K562 (cell line): ENCODE measurements around the gene TUBA3C. TPM values are rescaled to one million over a fixed set of nuclear protein-coding genes. Genes with fewer than 3 reads are reported as not detected.

Experiments
- ATAC-seq: fragments of 200-7000 bp; cut with Tn5 transposase; 3 replicates; pipeline ENCODE4 v1.9.1; 2020; ENCODE audit warnings: moderate library complexity
- BruUV-seq: library from RNA; stranded (reverse); fragments of 400-500 nt; replicated peaks from 2 replicates; lab custom pipeline; 2021; lab: Mats Ljungman, UMichigan
- CTCF ChIA-PET: fragments of 300-600 bp; formaldehyde crosslinking; extraction: SDS; loops from one replicate; lab custom pipeline; 2021; ENCODE audit warnings: low intra/inter-chr PET ratio; lab: Yijun Ruan, JAX
- POLR2A ChIA-PET: fragments of 300-600, 350-650 bp; sonication (Branson Sonifier 250); formaldehyde crosslinking; extraction: SDS; loops from one replicate; lab custom pipeline; 2021; ENCODE audit warnings: antibody characterized with exemption, inconsistent platforms; lab: Yijun Ruan, JAX
- DNase-seq, 4 experiments: peaks; one replicate each; pipeline versions ENCODE4 v3.0.0 to v3.0.0-alpha.2; 2011 to 2018; ENCODE audit warnings: low spot score in 3 of 4, mixed read lengths in 3 of 4; ENCODE audit errors: extremely low read depth in 1 of 4
- FAIRE-seq: peaks from 2 replicates; lab custom pipeline; 2011; peaks lifted over from hg19 to GRCh38; lab: Jason Lieb, UNC
- H2AFZ ChIP-seq: 2 replicates; pipeline ENCODE4 v1.6.0; 2011; ENCODE audit warnings: low read depth, low read length, control low read depth, inconsistent platforms
- H3K27ac ChIP-seq: fragments of 200-600 bp; 3 replicates; pipeline ENCODE4 v1.8.0; 2011; ENCODE audit warnings: low read depth, mild to moderate bottlenecking, control low read depth, inconsistent platforms, low read length, moderate library complexity, mixed read lengths; ENCODE audit errors: extremely low read depth
- H3K27me3 ChIP-seq, 2 experiments: fragments of 300-600 bp in 1 of 2; 2 replicates in 1 of 2; 3 replicates in 1 of 2; pipeline versions ENCODE4 v1.6.0 to v1.8.0; 2011; ENCODE audit warnings: inconsistent platforms in 2 of 2, low read length in 2 of 2, mild to moderate bottlenecking in 1 of 2, mixed read lengths in 1 of 2, moderate library complexity in 1 of 2; ENCODE audit not compliant: control insufficient read depth in 2 of 2, insufficient read depth in 2 of 2
- H3K36me3 ChIP-seq: fragments of 300-600 bp; 3 replicates; pipeline ENCODE4 v1.8.0; 2011; ENCODE audit warnings: mild to moderate bottlenecking, low read length, inconsistent platforms; ENCODE audit not compliant: control insufficient read depth, insufficient read depth
- H3K4me1 ChIP-seq, 2 experiments: fragments of 200-600 bp in 1 of 2; replicated peaks in 1 of 2; 2 replicates in 1 of 2; 3 replicates in 1 of 2; pipeline versions ENCODE4 v1.5.1 to v1.8.0; 2011; ENCODE audit warnings: inconsistent platforms in 2 of 2, low read length in 2 of 2, mild to moderate bottlenecking in 1 of 2, mixed read lengths in 1 of 2, moderate library complexity in 1 of 2; ENCODE audit not compliant: control insufficient read depth in 2 of 2, insufficient read depth in 2 of 2
- H3K4me2 ChIP-seq: 2 replicates; pipeline ENCODE4 v1.6.1; 2011; ENCODE audit warnings: low read length, control low read depth, inconsistent platforms, mixed read lengths; ENCODE audit not compliant: insufficient read depth
- H3K4me3 ChIP-seq: fragments of 200-600 bp; sonication (generic), shearing (Covaris generic); 2 replicates; pipeline ENCODE4 v1.5.1; 2016; ENCODE audit warnings: control low read depth, inconsistent platforms
- H3K79me2 ChIP-seq: fragments of 200-600 bp; 3 replicates; pipeline ENCODE4 v1.8.0; 2011; ENCODE audit warnings: low read length, inconsistent platforms; ENCODE audit not compliant: control insufficient read depth, insufficient read depth
- H3K9ac ChIP-seq, 2 experiments: 2 replicates each; pipeline versions ENCODE4 v1.6.0 to v1.6.1; 2011; ENCODE audit warnings: low read depth in 2 of 2, low read length in 2 of 2, control low read depth in 1 of 2, inconsistent platforms in 1 of 2, mild to moderate bottlenecking in 1 of 2, mixed read lengths in 1 of 2; ENCODE audit not compliant: insufficient read depth in 1 of 2
- H3K9me1 ChIP-seq: one replicate; pipeline ENCODE4 v1.6.0; 2011; ENCODE audit warnings: inconsistent platforms, mild to moderate bottlenecking, low read length, moderate library complexity; ENCODE audit not compliant: control insufficient read depth, insufficient read depth
- H3K9me3 ChIP-seq: replicated peaks from 2 replicates; pipeline ENCODE4 v1.5.1; 2011; ENCODE audit warnings: low read depth, low read length, inconsistent platforms; ENCODE audit not compliant: control insufficient read depth, insufficient read depth
- H4K20me1 ChIP-seq: replicated peaks from 2 replicates; pipeline ENCODE4 v1.6.1; 2011; ENCODE audit warnings: low read length, inconsistent platforms, mixed read lengths; ENCODE audit not compliant: control insufficient read depth, insufficient read depth
- DIDO1 ChIP-seq: fragments of 450-650 bp; IDR thresholded peaks from 2 replicates; pipeline ENCODE4 v1.6.1; 2016; ENCODE audit warnings: low read depth, missing biosample characterization, missing genetic modification characterization
- MXI1 ChIP-seq: IDR thresholded peaks from 2 replicates; pipeline ENCODE4 v1.6.1; 2011; ENCODE audit warnings: low read depth, mild to moderate bottlenecking, improper control_type of control experiment, low read length
- POLR2AphosphoS5 ChIP-seq: IDR thresholded peaks from 2 replicates; pipeline ENCODE4 v1.6.1; 2011; ENCODE audit warnings: mild to moderate bottlenecking, low read depth, low read length, moderate library complexity; ENCODE audit not compliant: control insufficient read depth, insufficient read depth
- RBM34 ChIP-seq: fragments of 200-400 bp; formaldehyde crosslinking; IDR thresholded peaks from 2 replicates; pipeline ENCODE4 v1.6.1; 2018; ENCODE audit warnings: low read length, borderline replicate concordance; ENCODE audit not compliant: insufficient read depth
- STAT6 ChIP-seq: sonication (generic); formaldehyde crosslinking; IDR thresholded peaks from 2 replicates; pipeline ENCODE4 v1.8.1; 2023; ENCODE audit warnings: mild to moderate bottlenecking, missing genetic modification reagents
- TCF7 ChIP-seq: sonication (generic); IDR thresholded peaks from 2 replicates; pipeline ENCODE4 v1.6.1; 2016; ENCODE audit warnings: antibody characterized with exemption, borderline replicate concordance
- TCFL5 ChIP-seq: fragments of 250-450 bp; sonication (Bioruptor Pico); conservative IDR thresholded peaks from 2 replicates; pipeline ENCODE4 v1.6.1; 2021; ENCODE audit warnings: mild to moderate bottlenecking, moderate library complexity, matching md5 sums
- TEAD2 ChIP-seq: fragments of 450-650 bp; IDR thresholded peaks from 2 replicates; pipeline ENCODE4 v1.6.1; 2016; ENCODE audit warnings: missing genetic modification characterization, control low read depth, missing compliant biosample characterization
- XRCC5 ChIP-seq: fragments of 200-400 bp; formaldehyde crosslinking; IDR thresholded peaks from 2 replicates; pipeline ENCODE4 v1.6.1; 2017; ENCODE audit warnings: low read depth, mild to moderate bottlenecking, low read length
- ZC3H11A ChIP-seq: IDR thresholded peaks from 2 replicates; pipeline ENCODE4 v1.6.1; 2012; ENCODE audit warnings: low read depth, low read length, improper control_type of control experiment
- ZC3H8 ChIP-seq: fragments of 450-650 bp; IDR thresholded peaks from 2 replicates; pipeline ENCODE4 v1.6.1; 2017
- ZFPM2 ChIP-seq: fragments of 250-450 bp; sonication (Bioruptor Pico); IDR thresholded peaks from 2 replicates; pipeline ENCODE4 v1.5.1; 2022; ENCODE audit warnings: mild to moderate bottlenecking
- ZNF224 ChIP-seq: sonication (generic); formaldehyde crosslinking; IDR thresholded peaks from 2 replicates; pipeline ENCODE4 v1.8.0; 2022; ENCODE audit warnings: mild to moderate bottlenecking, missing genetic modification reagents
- ZNF584 ChIP-seq: fragments of 200-800 bp; sonication (Bioruptor generic); IDR thresholded peaks from 2 replicates; pipeline ENCODE4 v1.6.1; 2016; ENCODE audit warnings: low read depth, mild to moderate bottlenecking, missing genetic modification characterization, missing compliant biosample characterization
- ZZZ3 ChIP-seq: fragments of 450-650 bp; IDR thresholded peaks from 2 replicates; pipeline ENCODE4 v1.6.1; 2016; ENCODE audit warnings: antibody characterized with exemption, mild to moderate bottlenecking, moderate library complexity
- WGBS: fragments of 100-300 bp; shearing (Covaris generic); methylation state at CpG from one replicate; pipeline ENCODE4 v1.1.6; 2016; ENCODE audit warnings: low coverage, mixed read lengths; ENCODE audit not compliant: insufficient coverage; ENCODE audit errors: missing lambda C conversion rate; 5-methylcytosine and 5-hydroxymethylcytosine counted together
- in situ Hi-C: fragments of 300-500 bp; cut with MboI; formaldehyde crosslinking; loops from 4 replicates; pipeline ENCODE4 v1.15.0; 2018; ENCODE audit warnings: inconsistent platforms, mixed read lengths
- intact Hi-C: fragments of 100-400 bp; cut with micrococcal nuclease; formaldehyde crosslinking; loops from 2 replicates; pipeline ENCODE4 v1.14.2; 2022
- polyA plus RNA-seq, 8 experiments: library from polyadenylated mRNA; depleted of rRNA in 4 of 8; stranded (reverse) in 5 of 8; unstranded in 3 of 8; fragments of >200 nt; fragmentation: Nextera tagmentation in 2 of 8; fragmentation: Illumina TruSeq in 1 of 8; extraction: Ambion mirVana in 2 of 8; extraction: Trizol in 1 of 8; gene quantifications; 2 replicates each; pipeline versions ENCODE4 v1.2.1 to v1.2.3, GENCODE V29; 2011 to 2014; ENCODE audit warnings: inconsistent platforms in 1 of 8, missing spikeins in 1 of 8
- total RNA-seq, 7 experiments: library from RNA; depleted of rRNA in 6 of 7; stranded (reverse); fragments of >200 nt in 6 of 7; fragmentation: Illumina TruSeq in 2 of 7; extraction: Trizol in 2 of 7; gene quantifications; 2 replicates each; pipeline versions ENCODE4 v1.2.1 to v1.2.3, GENCODE V29; 2011 to 2021; ENCODE audit warnings: low replicate concordance in 1 of 7
- TF ChIP-seq, protein P1 (sequence below): fragments of 200-800 bp; sonication (Bioruptor generic); IDR thresholded peaks from 2 replicates; pipeline ENCODE4 v1.6.1; 2017; ENCODE audit warnings: missing genetic modification characterization, missing compliant biosample characterization
- TF ChIP-seq, protein P2 (sequence below): sonication (generic); formaldehyde crosslinking; IDR thresholded peaks from 2 replicates; pipeline ENCODE4 v1.8.1; 2022; ENCODE audit warnings: missing genetic modification reagents

Gene TUBA3C
- total and polyA plus RNA-seq, 9 of the 15 experiments (the other 6 are each of a cell fraction or from before 2014, with no cell fraction given): 0.10 to 4.2 (median 2.2) TPM

- no peak overlapping the region for H2AFZ ChIP-seq
- H3K9ac ChIP-seq: no peak overlapping the region
- BruUV-seq: no TSS peak
- POLR2A ChIA-PET: no interaction called here
- H3K4me2 ChIP-seq: no peak overlapping the region
- intact Hi-C loops (no loop called here), in situ Hi-C loops (no loop called here)
- no peak for FAIRE-seq
- H3K27ac ChIP-seq: no peak overlapping the region
- H3K9me1 ChIP-seq: no peaks in the 10 kb centered on the region
- H3K79me2 ChIP-seq: no peaks in the 10 kb centered on the region
- no peaks in the 10 kb centered on the region for H3K36me3 ChIP-seq
- 0% methylated on average over 6 of the region's 7 CpGs for WGBS
- no peaks in the 10 kb centered on the region for H3K4me1 ChIP-seq
- no peak for ATAC-seq
- H3K9me3 ChIP-seq: no peaks in the 10 kb centered on the region
- no peak overlapping the region for H3K4me3 ChIP-seq
- no peaks in the 10 kb centered on the region; a peak in 1 of 5 replicates for H3K27me3 ChIP-seq
- no peak for DNase-seq
- no peak for TF ChIP-seq TCF7
- TF ChIP-seq TCFL5 (CRISPR knock-in tag): no peak
- TF ChIP-seq STAT6 (CRISPR knock-in tag): no peak
- TF ChIP-seq MXI1: no peak
- no peak for TF ChIP-seq ZNF584
- TF ChIP-seq RBM34: no peak
- TF ChIP-seq ZNF224 (CRISPR knock-in tag): no peak
- TF ChIP-seq, protein P1, sequence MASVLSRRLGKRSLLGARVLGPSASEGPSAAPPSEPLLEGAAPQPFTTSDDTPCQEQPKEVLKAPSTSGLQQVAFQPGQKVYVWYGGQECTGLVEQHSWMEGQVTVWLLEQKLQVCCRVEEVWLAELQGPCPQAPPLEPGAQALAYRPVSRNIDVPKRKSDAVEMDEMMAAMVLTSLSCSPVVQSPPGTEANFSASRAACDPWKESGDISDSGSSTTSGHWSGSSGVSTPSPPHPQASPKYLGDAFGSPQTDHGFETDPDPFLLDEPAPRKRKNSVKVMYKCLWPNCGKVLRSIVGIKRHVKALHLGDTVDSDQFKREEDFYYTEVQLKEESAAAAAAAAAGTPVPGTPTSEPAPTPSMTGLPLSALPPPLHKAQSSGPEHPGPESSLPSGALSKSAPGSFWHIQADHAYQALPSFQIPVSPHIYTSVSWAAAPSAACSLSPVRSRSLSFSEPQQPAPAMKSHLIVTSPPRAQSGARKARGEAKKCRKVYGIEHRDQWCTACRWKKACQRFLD (CRISPR knock-in tag): no peak
- TF ChIP-seq ZFPM2 (CRISPR knock-in tag): no peak
- TF ChIP-seq TEAD2: no peak
- TF ChIP-seq XRCC5: no peak
- no peak for TF ChIP-seq ZC3H11A
- TF ChIP-seq ZC3H8: no peak
- TF ChIP-seq, protein P2, sequence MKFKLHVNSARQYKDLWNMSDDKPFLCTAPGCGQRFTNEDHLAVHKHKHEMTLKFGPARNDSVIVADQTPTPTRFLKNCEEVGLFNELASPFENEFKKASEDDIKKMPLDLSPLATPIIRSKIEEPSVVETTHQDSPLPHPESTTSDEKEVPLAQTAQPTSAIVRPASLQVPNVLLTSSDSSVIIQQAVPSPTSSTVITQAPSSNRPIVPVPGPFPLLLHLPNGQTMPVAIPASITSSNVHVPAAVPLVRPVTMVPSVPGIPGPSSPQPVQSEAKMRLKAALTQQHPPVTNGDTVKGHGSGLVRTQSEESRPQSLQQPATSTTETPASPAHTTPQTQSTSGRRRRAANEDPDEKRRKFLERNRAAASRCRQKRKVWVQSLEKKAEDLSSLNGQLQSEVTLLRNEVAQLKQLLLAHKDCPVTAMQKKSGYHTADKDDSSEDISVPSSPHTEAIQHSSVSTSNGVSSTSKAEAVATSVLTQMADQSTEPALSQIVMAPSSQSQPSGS: no peak
- TF ChIP-seq POLR2AphosphoS5: no peak
- no peak for TF ChIP-seq DIDO1 (tag)
- TF ChIP-seq ZZZ3: no peak
- H4K20me1 ChIP-seq: no peaks in the 10 kb centered on the region
- CTCF ChIA-PET: no interaction called here
Observed at GRCh38 chr13:19171563-19171962, 10.1 kb downstream of the TUBA3C start.
